ENCODE results near the gene PKIB.

PKIB gene

DNA sequence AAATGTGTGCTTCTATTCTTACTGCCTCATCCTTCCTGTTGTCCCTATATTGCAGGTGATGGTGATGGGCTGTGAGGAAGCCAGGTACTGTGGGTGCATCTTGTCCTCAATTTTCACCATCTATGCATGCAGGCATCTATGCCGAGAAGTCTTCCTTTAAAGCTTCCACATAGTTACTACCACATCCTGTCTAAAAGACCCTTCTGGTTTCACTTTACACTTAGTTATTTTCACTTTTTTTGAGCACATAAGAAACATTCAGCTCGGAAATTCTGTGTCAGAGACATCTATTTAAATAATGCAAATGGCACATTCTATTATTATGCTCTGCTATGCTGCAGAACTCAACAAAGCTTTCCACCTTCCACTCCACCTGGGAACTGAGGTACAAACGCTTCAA lies 141.1 kb downstream of the PKIB start:
- FAIRE-seq: no peak

DNA sequence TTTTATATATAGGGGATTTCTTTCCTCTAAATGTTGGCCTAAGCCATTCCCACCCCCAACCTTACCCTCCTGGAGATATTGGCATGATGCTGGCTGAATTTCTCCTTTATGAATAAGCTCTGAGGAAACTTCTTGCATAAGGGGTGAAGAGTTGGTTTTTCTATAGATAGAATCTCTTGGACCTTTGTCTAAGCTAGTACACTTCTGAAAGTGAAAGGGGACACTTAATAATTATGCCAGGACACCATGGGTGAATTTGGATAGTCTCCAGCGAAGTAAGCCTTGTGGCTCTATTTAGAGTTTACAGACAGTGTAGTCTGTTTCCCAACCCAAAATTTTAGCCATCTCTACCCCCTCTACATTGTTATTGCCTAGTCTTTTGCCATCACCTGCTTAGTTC lies 142.3 kb downstream of the PKIB start:
- FAIRE-seq: no peak

DNA sequence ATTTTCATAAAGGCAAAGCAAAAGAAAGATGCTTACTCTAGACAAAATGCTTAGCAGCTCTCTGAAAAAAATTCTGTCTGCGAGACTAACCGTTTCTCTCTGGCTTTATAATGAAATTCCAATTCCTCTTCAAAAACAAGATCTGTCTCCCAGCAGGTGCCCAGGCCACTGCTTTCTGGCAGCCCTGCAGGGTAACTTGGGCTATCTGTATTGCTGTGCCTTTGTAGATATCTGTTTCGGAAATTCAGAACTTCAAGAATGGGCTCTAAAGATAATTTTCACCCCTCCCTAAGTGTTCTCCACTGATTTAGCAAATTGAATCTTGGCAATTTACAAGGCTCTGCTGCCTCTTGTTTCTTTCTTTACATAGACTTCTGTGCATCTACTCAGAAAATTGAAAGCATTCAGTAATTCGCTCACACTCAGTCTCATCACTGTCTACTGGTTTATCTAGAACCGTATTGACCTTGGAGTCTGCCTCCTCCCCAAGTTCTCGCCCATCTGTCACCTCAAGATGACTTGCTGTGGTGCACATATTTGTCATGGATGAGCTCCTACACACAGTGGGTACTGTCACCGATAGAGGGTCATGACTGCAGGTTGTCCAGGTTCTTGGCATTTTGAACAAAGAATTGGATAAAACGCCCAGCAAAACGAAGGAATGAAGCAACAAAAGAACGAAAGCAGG lies 142.9 kb downstream of the PKIB start:
- FAIRE-seq: no peak

DNA sequence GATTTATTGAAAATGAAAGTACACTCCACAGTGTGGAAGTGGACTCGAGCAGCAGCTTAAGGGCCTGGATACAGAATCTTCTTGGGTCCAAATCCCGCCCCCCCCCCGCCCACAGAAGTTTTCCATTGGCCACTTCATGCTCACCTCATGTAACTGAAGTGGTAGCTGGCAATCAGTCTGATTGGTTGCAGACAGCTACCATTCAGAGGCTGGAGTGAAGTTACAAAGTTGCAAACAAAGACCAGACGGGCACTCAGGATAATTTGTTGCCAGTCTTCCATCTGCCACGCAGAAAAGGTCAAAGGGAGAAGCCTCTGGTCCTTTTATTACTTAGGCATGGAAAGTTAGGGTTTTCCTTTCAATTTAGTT lies 143.5 kb downstream of the PKIB start:
- FAIRE-seq: no peak

DNA sequence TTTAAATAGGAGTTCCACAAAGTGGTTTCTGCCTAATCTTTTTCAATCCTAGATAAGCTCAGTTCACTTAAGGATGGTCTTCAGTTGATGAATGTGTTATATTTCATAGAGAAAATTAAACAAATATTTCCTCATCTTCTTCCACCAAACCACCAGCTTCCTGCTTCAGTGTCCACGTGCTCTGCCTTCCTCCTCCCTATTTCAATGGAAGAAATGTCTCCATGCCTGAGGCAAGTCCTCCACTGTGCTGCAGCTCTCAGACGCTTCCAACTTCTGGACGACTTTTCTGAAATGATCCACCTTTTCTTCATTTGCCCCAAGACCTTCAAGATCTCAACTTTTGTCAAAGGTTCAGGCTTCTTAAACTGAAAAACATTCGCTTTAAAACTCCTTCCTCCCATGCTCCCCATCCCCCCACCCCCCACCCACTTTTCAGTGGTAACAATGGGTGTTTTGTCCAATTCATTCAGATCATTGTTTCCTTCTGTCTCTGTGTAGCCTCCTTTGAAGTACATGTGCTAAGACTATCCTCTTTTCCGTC lies 144.1 kb downstream of the PKIB start:
- FAIRE-seq: no peak

DNA sequence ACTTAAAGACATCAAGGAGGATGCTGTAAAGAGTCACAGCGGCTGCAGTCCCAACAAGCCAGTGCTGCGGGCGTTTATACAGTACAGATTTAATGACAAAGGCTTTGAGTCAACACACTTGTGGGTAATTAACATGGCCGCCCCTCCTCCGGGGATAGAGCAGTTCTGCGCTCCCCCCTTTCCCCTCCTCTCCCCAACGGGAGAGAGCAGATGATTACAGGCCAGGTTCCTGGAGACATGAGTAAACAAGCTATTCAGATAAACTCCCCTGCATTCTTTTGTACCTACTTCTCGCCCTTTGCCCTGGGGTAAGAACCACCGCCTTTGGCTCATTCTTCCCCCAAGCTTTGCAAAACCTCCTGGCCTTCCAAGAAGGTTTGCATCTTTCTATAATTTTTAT lies 145.7 kb downstream of the PKIB start:
- no peak for FAIRE-seq

DNA sequence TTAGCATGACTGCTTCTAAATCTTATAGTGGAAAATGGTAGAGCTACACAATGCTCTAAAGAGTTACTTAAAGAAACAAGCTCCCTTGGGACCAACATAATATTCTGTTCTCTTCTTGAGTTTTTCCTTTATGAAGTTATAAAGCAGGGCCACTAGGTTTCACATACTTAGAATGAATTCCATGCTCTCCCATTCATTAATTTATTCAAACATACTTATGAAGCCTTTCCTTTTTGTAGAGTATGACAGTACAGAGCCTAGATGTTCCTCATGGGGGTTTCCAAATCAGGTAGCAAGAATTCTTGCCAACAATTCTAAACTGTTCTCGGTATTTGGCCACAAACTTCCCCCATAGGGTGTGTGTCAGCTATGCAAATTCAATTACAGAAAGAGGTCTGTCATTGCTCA lies 148.7 kb downstream of the PKIB start:
- no peak for FAIRE-seq

DNA sequence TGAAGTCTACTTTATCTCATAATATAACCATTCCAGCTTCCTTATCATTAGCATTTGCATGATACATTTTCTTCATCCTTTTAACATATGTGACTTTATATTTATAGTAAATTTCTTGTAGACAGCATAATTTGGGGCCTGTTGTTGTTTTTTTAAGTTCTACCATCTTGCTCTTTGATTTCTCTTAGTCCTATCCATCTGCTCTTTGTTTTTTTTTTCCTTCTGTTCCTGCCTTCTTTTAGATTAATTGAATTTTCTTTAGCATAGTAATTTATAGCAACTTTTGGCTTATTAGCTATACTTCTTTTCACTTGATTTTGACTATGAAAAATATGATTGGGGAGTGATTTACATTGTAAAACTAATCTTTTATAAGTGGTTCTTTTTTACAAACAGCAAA lies 150.1 kb downstream of the PKIB start:
- FAIRE-seq: no peak

DNA sequence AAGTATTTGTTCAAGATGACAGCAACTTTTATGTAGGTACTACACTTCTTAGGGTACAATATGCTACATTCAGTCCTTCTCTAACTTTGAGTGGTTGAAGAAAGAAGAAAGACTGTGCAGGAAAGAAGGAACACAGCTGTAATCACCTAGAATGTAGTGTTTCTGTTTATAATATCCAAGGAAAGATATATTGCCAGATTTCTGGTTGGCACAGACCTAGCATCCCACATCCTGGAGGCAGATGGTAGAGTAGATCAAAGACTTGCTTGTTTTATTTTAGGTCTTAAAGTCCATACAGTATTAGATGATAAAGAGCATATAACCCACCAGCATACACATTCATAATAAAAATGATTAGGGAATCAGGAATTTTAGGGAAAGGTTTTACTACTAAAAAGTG lies 156.1 kb downstream of the PKIB start:
- no peak for FAIRE-seq

DNA sequence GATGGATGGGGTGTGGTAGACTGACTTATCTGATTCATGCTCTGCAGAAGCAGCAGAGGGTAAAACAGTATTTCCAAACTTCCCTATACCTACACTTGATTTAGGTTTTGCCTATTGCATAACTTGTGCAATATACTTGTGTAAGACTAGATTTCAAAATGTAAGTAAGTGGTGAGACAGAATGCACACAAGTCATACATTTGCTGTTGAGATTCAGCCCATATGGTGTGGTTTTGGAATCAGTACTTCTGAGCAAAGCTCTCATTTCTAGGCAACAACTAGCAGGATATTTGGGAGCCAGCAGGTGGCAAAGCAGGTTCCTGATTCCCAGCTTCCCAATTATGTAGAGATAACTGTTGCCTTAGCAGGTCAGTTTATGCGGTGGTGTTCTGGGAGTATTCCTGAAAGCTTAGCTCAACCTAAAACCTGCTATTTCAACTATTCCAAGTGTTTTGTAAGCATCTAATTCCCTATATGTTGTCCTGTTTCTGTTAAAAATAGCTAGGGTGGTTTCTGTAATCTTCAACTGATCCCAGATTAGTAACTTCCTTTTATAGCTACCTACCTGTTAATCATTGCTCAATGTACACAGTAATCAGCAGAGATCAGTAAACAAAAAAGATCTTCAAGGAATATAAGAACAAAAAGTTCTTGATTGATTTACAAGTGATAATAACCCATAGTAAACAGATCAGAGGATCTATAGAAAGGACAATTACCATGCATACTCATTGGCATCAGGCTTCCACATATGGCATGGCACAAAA lies 160.8 kb downstream of the PKIB start:
- no peak for FAIRE-seq

DNA sequence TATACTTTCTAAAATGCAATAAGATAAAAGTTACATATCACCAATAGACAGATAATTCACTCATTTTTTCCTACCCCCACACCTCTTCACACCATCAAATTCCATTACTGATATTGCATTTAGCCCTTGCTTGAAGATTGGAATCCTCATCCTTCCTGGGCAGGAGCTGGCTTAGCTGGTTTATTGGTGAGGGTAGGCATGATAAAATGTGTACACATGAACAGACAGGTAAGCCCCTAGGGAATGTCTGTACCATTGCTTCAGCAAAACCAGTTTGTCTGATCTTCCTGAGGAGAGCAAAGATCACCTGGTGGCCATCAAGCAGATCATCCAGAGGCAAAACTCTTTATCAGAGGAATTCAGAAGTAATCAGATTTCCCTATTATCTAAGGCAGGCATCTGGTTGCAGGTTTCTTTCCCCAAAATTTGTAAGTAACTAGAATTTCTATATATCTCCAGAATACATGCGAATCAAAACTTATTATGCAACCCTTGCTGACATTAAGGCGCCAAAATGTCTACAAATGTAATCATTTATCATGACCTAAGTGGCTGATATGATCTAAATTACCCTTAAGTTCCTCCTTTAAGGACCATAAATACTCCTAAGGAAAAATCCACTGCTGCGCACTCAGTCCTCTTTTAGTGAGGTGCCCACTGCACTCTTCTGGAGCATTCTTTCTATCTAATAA lies 162.7 kb downstream of the PKIB start:
- FAIRE-seq: no peak
